ENCODE measurements around the gene CA11.
"Not testable (repeated sequence)": the region's sequence is repeated elsewhere in the genome, so short reads cannot be mapped to it uniquely, and the experiment has no call there.

The CA11 gene

GRCh38 chr19:48646001-48646721 lies at the start of gene CA11:
CA11 (minus strand) TSS chr19:48646187; CDS start chr19:48645632, 555 bp downstream.
- DNase-seq, result peak; percentile 93 to 94 (median 93)

- DNase-seq, result not testable (repeated sequence)
Measured at GRCh38 chr19:48693629-48694028, 47.6 kb upstream of the CA11 start.

GRCh38 chr19:48689449-48689848 lies 43.5 kb upstream of the CA11 start:
- DNase-seq, result no peak

GRCh38 chr19:48687776-48688175 lies 41.8 kb upstream of the CA11 start:
- DNase-seq, result no peak

GRCh38 chr19:48686637-48687036 lies 40.6 kb upstream of the CA11 start:
- DNase-seq, result not testable (repeated sequence)

GRCh38 chr19:48686088-48686487 lies 40.1 kb upstream of the CA11 start:
- DNase-seq, result no peak

- DNase-seq, result no peak
Measured at GRCh38 chr19:48685583-48685982, 39.6 kb upstream of the CA11 start.

GRCh38 chr19:48683349-48683748 lies 37.4 kb upstream of the CA11 start:
- no peak for DNase-seq

- DNase-seq, result no peak
Measured at GRCh38 chr19:48681127-48681470, 35.1 kb upstream of the CA11 start.

- DNase-seq, result no peak
Measured at GRCh38 chr19:48680436-48681126, 34.6 kb upstream of the CA11 start.

GRCh38 chr19:48680006-48680405 lies 34.0 kb upstream of the CA11 start:
- DNase-seq, result not testable (repeated sequence)

- no peak for DNase-seq
Measured at GRCh38 chr19:48678201-48678600, 32.2 kb upstream of the CA11 start.

GRCh38 chr19:48676887-48677286 lies 30.9 kb upstream of the CA11 start:
- DNase-seq, result no peak

- no peak for DNase-seq
Measured at GRCh38 chr19:48676487-48676886, 30.5 kb upstream of the CA11 start.

GRCh38 chr19:48674921-48675824 lies 29.2 kb upstream of the CA11 start:
- peak; percentile 61 to 89 (median 87) for DNase-seq

- DNase-seq, result no peak
Measured at GRCh38 chr19:48674216-48674809, 28.3 kb upstream of the CA11 start.

- DNase-seq, result no peak
Measured at GRCh38 chr19:48673436-48674100, 27.6 kb upstream of the CA11 start.

GRCh38 chr19:48672994-48673393 lies 27.0 kb upstream of the CA11 start, which contains the start of gene NTN5:
NTN5 (minus strand) TSS chr19:48673017; CDS start chr19:48670986, 2,031 bp downstream.
- DNase-seq, result no peak

- DNase-seq, result no peak
Measured at GRCh38 chr19:48671446-48671995, 25.5 kb upstream of the CA11 start.

- DNase-seq, result no peak
Measured at GRCh38 chr19:48670699-48671445, 24.9 kb upstream of the CA11 start.

Measured in NCI-H1417 (cell line).